HG02610 (cell line): Measurements from ENCODE around the gene PSMD11.
A peak's percentile ranks its signal among the peaks of the same experiment; 100 is the strongest.
"Not testable (repeated sequence)": the region's sequence is repeated elsewhere in the genome, so short reads cannot be mapped to it uniquely, and the experiment has no call there.

Experiments
- ATAC-seq: cut with Tn5 transposase; IDR thresholded peaks from one replicate; pipeline ENCODE4 v1.9.1; 2021; ENCODE audit warnings: mild to moderate bottlenecking, moderate library complexity; ENCODE audit not compliant: unreplicated experiment

Gene PSMD11

GRCh38 chr17:32510466-32510865 lies 66.2 kb downstream of the PSMD11 start:
- ATAC-seq, result no peak

GRCh38 chr17:32512328-32512727 lies 68.0 kb downstream of the PSMD11 start:
- no peak for ATAC-seq

GRCh38 chr17:32513579-32513978 lies 69.3 kb downstream of the PSMD11 start:
- no peak for ATAC-seq

- no peak for ATAC-seq
These were observed 70.3 kb downstream of the PSMD11 start for GRCh38 chr17:32514606-32515005.

GRCh38 chr17:32515677-32516383 lies 71.5 kb downstream of the PSMD11 start:
- ATAC-seq, result peak; percentile 45

- no peak for ATAC-seq
These were observed 72.1 kb downstream of the PSMD11 start for GRCh38 chr17:32516450-32516849.

GRCh38 chr17:32516940-32517701 lies 72.8 kb downstream of the PSMD11 start:
- ATAC-seq, result no peak

- no peak for ATAC-seq
These were observed 73.7 kb downstream of the PSMD11 start for GRCh38 chr17:32517982-32518381.

- no peak for ATAC-seq
These were observed 74.4 kb downstream of the PSMD11 start for GRCh38 chr17:32518646-32519227.

GRCh38 chr17:32519228-32520103 lies 75.2 kb downstream of the PSMD11 start:
- peak; percentile 30 for ATAC-seq

- ATAC-seq, result no peak
These were observed 75.9 kb downstream of the PSMD11 start for GRCh38 chr17:32520104-32520701.

- no peak for ATAC-seq
These were observed 76.6 kb downstream of the PSMD11 start for GRCh38 chr17:32520737-32521404.

- ATAC-seq, result peak; percentile 51
These were observed 78.8 kb downstream of the PSMD11 start for GRCh38 chr17:32523017-32523680.

- peak; percentile 48 for ATAC-seq
These were observed 79.7 kb downstream of the PSMD11 start for GRCh38 chr17:32523827-32524552.

GRCh38 chr17:32524553-32524880 lies 80.2 kb downstream of the PSMD11 start:
- not testable (repeated sequence) for ATAC-seq

GRCh38 chr17:32525122-32525521 lies 80.8 kb downstream of the PSMD11 start:
- no peak for ATAC-seq

GRCh38 chr17:32527146-32527545 lies 82.8 kb downstream of the PSMD11 start:
- no peak for ATAC-seq

- no peak for ATAC-seq
These were observed 84.5 kb downstream of the PSMD11 start for GRCh38 chr17:32528825-32529224.

GRCh38 chr17:32529604-32530003 lies 85.3 kb downstream of the PSMD11 start:
- no peak for ATAC-seq
